ENCODE data around the gene IL22RA1.

IL22RA1 gene

DNA sequence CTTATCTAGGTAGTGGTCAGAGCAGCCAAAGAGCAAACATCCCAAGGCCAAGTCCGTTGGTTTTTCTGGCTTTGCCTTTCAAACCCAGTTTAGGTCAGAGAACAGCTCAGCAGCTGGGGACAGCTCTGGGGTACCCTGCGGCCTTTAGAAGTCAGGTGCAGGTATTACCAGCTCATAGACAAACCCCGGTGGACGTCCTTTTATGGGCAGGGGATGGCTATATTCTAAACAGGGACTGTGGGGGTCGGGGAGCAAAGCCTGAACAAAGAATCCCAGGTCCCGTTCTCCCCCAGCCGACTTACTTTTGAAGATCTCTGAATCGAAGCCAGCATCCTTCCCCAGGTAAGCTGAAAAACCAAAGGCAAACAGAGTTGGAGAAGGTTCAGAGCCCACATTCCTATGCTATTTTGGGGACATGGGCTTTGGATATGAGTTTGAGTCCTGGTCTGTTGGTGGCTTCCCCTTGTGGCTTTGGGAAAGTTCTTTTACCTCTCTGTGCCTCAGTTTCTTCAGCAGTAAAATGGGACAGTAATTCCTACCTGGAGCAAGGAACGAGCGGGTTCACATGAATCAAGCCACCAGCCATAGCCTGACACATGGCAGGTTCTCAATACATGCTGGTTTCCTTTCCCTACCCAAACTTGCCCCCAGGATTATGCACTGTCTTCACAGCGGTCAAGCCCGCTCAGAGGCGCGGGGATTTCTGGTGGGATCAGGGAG is 47.6 kb downstream of the IL22RA1 start:
- no peak for DNase-seq

- no peak for DNase-seq
These were observed 48.4 kb downstream of the IL22RA1 start for GRCh38 chr1:24094554-24094953.

DNA sequence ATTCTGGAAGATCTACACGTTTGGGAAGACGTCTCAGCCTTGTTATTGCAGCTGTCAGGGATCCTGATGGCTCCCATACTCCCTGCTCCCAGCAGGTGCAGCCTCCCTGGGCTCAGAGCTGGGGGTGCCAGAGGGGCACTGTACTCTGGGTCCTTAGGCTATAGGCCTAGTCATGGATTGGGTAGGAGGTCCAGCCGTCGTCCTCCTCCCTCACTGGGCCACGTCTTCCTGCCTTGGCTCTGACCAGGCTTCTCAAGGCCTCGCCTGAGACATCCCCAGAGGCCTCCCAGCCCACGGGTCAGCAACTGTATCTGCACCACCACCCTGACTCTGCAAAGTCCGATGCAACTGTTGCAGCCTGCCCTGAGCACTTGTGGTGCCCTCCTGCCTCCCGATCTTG is 49.2 kb downstream of the IL22RA1 start:
- no peak for DNase-seq

- DNase-seq, result no peak
These were observed 50.0 kb downstream of the IL22RA1 start for GRCh38 chr1:24092979-24093378.

- DNase-seq, result no peak
These were observed 50.9 kb downstream of the IL22RA1 start for GRCh38 chr1:24091971-24092482.

DNA sequence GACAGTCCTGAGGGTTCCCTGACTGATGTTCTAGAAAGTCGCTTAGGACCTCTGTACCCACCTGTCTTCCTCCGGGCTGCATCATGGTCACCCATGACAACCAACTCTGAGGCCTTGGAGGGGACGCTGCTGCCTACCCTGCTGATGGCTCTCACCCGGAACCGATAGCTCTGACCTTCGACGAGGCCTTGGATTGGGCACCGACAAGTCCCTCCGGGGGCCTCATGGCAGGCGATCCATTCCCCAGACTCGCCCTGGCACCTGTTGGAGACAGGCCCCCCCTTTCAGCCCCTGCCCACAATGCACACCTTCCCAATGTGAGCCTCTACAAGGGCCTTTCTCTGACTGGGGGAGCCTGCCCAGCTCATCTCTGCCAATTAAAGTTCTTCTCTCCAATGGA is 52.2 kb downstream of the IL22RA1 start:
- no peak for DNase-seq

DNA sequence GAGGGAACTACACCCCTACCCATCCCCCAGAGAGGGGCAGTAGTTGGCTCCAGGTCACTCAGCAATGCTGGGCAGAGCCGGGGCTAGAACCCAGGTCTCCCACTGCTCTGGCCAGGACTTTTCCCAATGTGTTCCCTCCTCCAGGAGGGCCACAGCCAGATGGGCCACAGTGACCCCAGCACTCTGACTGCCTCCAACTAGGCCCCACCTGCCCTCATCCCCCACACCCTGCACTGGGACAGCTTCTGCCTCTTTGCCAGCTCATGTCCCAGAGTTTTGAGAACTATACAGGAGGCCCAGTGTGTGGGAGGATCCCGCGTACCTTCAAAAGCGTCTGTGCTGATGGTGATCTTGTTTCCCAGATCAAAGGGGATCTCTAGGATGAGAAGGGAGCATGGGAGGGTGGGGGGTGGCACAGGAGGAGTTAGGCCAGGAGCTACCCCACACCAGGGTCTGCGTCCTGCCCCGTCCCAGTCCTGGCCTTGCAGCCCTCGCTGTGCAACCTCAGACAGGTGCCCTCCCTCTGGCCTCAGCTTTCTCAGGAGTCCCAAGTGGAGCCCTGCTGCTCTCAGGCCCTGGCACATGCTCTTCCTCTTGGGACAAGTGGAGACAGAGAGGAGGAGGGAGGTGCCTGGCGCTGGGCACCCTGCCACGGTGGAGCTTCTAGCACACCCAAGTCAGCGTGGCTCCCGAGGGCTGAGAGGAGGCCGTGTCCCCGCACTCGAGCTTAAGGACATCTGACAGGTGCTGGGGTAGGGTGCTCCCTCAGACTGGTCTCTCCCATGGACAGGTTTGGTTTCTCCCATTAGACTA is 53.0 kb downstream of the IL22RA1 start:
- DNase-seq, result no peak

DNA sequence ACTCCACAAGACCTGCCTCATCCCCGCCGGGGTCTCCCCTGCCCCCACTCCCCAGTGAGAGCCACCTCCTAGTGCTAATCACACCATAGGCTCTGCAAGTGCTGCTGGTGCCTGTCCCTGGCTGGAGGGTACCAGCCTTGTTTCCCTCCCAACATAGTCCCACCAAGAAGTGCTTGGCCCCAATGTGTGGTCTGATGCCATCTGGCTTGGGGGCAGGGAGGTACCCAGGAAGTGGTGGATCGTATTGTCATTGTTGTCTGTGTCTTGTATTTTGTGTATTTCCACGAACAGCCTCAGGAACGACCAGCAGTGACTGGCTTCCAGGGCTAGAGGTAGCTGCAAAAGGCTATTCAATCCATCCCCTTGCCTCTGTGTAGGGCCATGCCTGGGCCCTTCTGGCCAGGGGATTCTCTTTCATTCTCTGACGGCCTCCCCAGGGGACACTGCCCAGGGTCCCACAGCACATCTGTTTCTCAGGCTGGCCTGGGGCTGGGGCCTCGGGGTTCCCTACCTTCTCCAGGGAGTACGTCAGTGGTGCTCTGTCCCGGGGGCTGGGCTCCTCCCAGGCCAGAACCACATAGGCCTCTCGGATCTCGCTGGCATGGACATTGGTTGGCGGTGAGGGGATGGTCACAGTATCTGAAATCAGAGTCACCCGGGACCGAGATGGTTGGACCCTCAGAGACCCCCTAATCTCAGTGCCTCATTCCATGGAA is 53.8 kb downstream of the IL22RA1 start:
- no peak for DNase-seq

DNA sequence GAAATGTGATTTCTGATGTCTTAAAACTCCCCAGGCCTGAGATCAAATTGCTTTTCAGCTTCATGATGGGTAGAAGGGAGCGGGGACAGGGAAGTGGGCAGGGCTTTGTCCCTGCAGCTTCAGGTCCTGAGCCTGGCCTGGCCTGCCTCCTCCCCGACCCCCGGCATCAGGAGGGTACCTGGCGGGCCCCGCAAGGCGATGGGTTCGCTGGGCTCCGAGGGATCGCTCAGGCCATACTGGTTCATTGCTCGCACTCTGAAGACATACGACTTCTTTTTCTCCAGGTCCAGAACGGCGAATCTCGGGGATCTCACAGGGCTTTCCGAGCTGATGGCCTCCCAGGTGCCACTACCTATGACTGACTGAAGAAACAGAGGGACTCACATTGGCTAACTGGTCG is 56.5 kb downstream of the IL22RA1 start:
- DNase-seq, result no peak

GRCh38 chr1:24085546-24085945 is 57.4 kb downstream of the IL22RA1 start:
- no peak for DNase-seq

DNA sequence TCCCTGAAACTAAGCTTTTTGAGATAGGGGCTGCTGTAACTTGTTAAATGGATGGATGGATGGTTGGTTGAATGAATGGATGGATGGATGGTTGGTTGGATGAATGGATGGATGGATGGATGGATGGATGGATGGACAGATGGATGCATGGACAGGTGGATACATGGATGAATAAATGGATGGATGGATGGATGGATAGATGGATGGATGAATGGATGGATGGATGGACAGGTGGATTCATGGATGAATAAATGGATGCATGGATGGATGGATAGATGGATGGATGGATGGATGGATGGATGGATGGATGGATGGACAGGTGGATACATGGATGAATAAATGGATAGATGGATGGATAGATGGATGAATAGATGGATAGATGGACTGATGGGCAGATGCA is 57.9 kb downstream of the IL22RA1 start:
- no peak for DNase-seq

DNA sequence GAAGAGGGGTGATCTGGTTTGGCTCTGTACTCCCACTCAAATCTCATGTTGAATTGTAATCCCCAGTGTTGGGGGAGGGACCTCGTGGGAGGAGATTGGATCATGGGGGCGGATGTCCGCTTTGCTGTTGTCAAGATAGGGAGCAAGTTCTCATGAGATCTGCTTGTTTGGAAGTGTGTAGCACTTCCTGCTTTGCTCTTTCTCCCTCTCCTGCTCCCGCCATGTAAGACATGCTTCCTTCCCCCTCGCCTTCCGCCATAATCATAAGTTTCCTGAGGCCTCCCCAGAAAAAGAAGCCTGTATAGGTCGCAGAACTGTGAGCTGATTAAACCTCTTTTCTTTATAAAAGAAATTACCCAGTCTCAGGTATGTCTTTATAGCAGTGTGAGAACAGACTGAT is 58.9 kb downstream of the IL22RA1 start:
- DNase-seq, result no peak

DNA sequence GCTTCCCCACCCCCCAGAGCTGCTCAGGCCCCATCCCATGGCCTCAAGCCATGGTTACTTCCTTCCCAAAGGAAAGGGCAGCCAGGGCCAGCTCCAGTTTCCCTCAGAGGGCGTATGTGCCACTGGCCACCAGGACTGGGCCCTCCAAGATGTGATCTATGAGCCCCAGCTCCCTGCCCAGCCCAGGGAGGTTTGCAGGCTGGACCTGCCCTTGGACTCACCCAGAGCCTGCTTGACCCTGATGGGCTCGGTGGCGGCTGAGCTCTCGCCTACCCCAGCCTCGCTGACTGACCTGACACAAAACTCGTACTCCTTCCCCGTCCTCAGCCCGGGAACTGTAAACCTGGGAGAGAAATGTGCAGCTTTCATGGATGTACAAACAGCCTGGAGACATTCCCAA is 60.6 kb downstream of the IL22RA1 start:
- DNase-seq, result no peak

DNA sequence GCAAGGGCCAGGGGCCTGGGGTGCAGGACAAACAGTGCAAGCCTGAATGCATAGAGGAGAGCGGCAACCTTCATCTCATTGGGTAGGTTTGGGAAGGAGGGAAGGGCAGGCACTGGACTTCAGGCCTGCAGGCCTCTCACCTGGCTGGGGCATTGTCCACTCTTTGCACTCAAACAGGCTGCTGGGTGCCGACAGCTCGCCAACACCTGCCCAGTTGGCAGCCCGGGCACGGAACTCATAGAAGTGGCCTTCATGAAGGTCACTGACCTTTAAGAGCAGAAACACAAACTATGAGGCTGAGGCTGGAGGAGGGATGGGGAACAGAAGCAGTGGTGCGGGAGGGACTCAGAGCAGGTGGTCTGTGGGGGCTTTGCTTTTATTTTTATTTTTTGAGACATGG is 61.8 kb downstream of the IL22RA1 start:
- no peak for DNase-seq

- DNase-seq, result no peak
These were observed 62.8 kb downstream of the IL22RA1 start for GRCh38 chr1:24080131-24080530.

GRCh38 chr1:24077278-24077978 is 65.5 kb downstream of the IL22RA1 start:
- no peak for DNase-seq

DNA sequence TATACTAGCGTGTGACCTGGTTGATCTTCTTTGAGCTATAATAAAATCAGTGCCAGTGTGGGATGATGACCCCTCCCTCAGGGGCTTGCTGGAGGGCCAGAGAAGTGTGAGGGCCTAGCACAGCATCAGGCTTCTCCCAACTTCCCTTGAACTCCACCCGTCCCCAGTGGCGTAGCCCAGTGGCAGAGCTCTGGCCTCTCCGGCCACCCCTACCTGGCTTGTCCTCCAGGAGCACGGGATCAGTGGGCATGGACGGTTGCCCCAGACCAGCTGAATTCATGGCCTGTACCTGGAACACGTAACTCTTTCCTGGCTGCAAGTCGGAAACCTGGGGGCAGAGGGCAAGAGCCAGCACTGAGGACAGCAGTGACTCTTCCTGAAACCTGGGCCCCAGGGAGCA is 67.0 kb downstream of the IL22RA1 start:
- DNase-seq, result no peak

GRCh38 chr1:24075590-24075854 is 67.4 kb downstream of the IL22RA1 start:
- no peak for DNase-seq

GRCh38 chr1:24074817-24075589 is 67.9 kb downstream of the IL22RA1 start:
- DNase-seq, result no peak

GRCh38 chr1:24074196-24074595 is 68.7 kb downstream of the IL22RA1 start:
- no peak for DNase-seq

DNA sequence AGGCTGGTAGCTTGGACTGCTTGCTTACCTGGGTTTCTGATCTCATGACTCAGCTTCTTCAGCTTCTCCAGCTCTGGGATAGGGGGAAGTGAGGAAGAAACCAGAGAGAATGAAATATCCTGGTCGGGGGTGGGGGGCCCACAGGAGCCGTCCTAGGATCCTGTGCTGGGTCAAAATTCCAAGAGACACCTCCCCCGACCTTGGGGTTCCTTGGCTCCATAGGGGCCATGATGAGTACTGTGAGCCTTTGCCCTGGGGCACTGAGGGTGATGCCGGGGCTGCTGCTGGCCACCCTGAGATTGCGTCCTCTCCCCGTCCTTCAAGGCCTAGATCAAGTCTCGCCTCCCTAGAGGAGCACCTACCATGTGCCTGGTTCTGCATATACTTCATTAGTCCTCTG is 71.0 kb downstream of the IL22RA1 start:
- DNase-seq, result no peak

GRCh38 chr1:24070821-24071393 is 72.0 kb downstream of the IL22RA1 start:
- peak; percentile 57 to 61 for DNase-seq
